ENCODE data around the gene RNF2.
"Not testable (repeated sequence)": the region's sequence is repeated elsewhere in the genome, so short reads cannot be mapped to it uniquely, and the experiment has no call there.

The RNF2 gene

GRCh38 chr1:185050823-185051451, 5.6 kb downstream of the RNF2 start:
- no peak for DNase-seq (ENCODE audit: low read depth)

GRCh38 chr1:185053204-185053603, 7.8 kb downstream of the RNF2 start:
- no peak for DNase-seq (ENCODE audit: low read depth)

GRCh38 chr1:185054365-185055060, 9.2 kb downstream of the RNF2 start:
- DNase-seq (ENCODE audit: low read depth), result no peak

GRCh38 chr1:185058110-185058509, 12.8 kb downstream of the RNF2 start:
- no peak for DNase-seq (ENCODE audit: low read depth)

- DNase-seq (ENCODE audit: low read depth), result no peak
These were observed 13.5 kb downstream of the RNF2 start for GRCh38 chr1:185058876-185059275.

GRCh38 chr1:185059950-185060571, 14.7 kb downstream of the RNF2 start:
- DNase-seq (ENCODE audit: low read depth), result no peak

GRCh38 chr1:185062710-185063370, 17.5 kb downstream of the RNF2 start:
- no peak for DNase-seq (ENCODE audit: low read depth)

GRCh38 chr1:185063719-185064118, 18.4 kb downstream of the RNF2 start:
- no peak for DNase-seq (ENCODE audit: low read depth)

- DNase-seq (ENCODE audit: low read depth), result not testable (repeated sequence)
These were observed 19.6 kb downstream of the RNF2 start for GRCh38 chr1:185065006-185065405.

- DNase-seq (ENCODE audit: low read depth), result no peak
These were observed 20.8 kb downstream of the RNF2 start for GRCh38 chr1:185066181-185066580.

- no peak for DNase-seq (ENCODE audit: low read depth)
These were observed 23.0 kb downstream of the RNF2 start for GRCh38 chr1:185068341-185068740.

- DNase-seq (ENCODE audit: low read depth), result no peak
These were observed 23.9 kb downstream of the RNF2 start for GRCh38 chr1:185069202-185069772.

- DNase-seq (ENCODE audit: low read depth), result no peak
These were observed 24.7 kb downstream of the RNF2 start for GRCh38 chr1:185070051-185070450.

- DNase-seq (ENCODE audit: low read depth), result no peak
These were observed 28.4 kb downstream of the RNF2 start for GRCh38 chr1:185073725-185074124.

GRCh38 chr1:185074307-185074706, 28.9 kb downstream of the RNF2 start:
- no peak for DNase-seq (ENCODE audit: low read depth)

GRCh38 chr1:185075476-185075875, 30.1 kb downstream of the RNF2 start:
- no peak for DNase-seq (ENCODE audit: low read depth)

- no peak for DNase-seq (ENCODE audit: low read depth)
These were observed 32.0 kb downstream of the RNF2 start for GRCh38 chr1:185077374-185077773.

- DNase-seq (ENCODE audit: low read depth), result no peak
These were observed 35.1 kb downstream of the RNF2 start for GRCh38 chr1:185080422-185080821.

GRCh38 chr1:185083818-185084217, 38.5 kb downstream of the RNF2 start:
- no peak for DNase-seq (ENCODE audit: low read depth)

- no peak for DNase-seq (ENCODE audit: low read depth)
These were observed 41.7 kb downstream of the RNF2 start for GRCh38 chr1:185087101-185087500.

- DNase-seq (ENCODE audit: low read depth), result no peak
These were observed 42.4 kb downstream of the RNF2 start for GRCh38 chr1:185087746-185088145.

GRCh38 chr1:185091480-185091879, 46.1 kb downstream of the RNF2 start:
- no peak for DNase-seq (ENCODE audit: low read depth)

GRCh38 chr1:185094761-185095160, 49.4 kb downstream of the RNF2 start:
- no peak for DNase-seq (ENCODE audit: low read depth)
